NCI-H748 treated with DMSO at 0.1 percent for 48 hours (cell line): ENCODE measurements around the gene RIMS3.
"Not testable (repeated sequence)": the region's sequence is repeated elsewhere in the genome, so short reads cannot be mapped to it uniquely, and the experiment has no call there.

Experiments
- DNase-seq: peaks from one replicate; lab custom pipeline; 2025; lab: John Stamatoyannopoulos, UW

The RIMS3 gene

DNA sequence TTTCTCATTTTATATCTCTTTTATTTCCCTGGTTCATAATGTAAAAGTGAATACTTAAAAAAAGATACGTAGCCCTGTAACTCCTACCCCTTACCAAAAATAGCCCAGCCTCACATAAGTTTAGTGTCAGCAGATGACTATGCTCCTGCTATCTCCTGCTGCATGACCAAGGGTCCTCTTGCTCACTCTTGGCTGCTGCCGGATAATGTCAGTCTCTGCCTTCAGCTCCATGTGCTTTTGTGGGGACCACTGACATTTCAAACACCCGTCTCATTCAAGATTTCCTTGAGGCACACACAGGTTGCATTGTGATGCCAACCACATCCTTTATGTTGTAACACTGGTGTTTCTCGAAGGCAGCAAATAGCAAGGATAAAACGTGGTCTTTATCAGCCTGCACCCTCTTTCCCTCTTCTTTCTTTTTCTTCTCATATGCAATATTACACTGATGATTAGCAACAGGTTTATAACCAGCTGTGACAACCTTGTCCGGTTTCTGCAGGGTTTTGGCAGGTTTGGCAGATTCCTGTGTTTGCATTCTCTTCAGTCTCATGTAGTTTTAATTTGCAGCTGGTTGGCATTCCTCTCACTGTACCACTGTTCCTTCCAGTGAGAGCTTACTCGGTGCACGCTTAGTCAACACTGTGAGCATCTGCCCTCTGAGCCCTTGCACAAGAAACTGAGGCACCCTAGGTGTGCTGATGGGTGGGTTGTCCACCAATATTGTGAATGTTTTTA lies 71.9 kb downstream of the RIMS3 start:
- no peak for DNase-seq

DNA sequence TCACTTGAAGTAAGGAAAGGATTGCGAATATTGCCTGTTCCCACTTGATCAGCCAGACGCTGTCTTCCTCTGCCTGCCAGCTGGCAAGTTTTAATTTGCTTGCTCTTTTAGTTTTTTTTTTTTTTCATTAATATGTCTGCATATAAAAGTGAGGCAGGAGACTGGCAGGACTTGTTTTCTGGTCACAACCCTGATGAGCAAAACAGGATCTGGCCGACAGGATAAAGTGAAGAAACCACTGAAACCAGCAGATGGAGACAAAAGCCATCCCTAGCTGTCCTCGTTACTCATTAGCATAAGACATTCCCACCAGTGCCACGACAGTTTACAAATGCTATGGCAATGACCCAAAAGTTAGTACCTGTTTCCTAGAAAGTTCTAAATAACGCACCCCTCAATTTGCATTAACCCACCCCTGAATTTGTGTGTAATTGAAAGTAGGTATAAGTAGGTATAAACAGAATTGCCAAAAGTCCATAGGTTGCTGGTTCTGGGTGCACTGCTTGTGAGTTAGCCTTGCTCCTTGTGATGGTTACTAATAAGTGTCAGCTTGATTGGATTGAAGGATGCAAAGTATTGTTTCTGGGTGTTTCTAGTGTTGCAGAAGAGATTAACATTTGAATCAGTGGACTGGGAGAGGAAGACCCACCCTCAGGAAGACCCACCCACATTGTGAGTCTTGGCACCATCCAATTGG lies 73.2 kb downstream of the RIMS3 start:
- DNase-seq = peak; percentile 96

DNA sequence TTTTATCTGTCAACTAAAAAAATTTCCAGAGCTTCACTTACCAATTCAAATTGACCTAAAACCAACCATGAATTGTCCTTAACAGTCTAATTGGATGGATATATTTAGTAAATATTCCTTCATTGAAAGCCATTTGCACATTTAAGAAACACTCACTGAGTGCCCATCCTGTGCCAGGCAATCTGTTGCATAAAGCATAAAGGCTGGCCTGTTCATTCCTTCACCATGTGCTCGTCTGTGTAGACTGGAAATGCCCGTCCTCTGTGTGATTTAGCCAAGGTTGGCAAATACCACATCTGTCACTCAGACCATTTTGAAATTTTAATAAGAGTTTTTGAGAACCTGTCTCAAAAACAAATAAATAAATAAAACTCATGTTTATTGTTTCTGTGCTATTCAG lies 76.9 kb downstream of the RIMS3 start:
- no peak for DNase-seq

DNA sequence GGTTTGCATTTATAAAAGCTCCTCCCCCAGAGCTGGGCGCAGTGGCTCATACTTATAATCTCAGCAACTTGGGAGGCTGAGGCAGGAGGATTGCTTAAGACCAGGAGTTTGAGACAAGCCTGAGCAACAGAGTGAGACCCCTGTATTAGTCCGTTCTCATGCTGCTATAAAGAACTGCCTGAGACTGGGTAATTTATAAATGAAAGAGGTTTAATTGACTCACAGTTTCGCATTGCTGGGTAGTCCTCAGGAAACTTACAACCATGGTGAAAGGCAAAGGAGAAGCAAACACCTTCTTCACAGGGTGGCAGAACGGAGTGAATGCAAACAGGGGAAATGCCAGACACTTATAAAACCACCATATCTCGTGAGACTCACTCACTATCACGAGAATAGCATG lies 81.5 kb downstream of the RIMS3 start:
- DNase-seq = no peak

DNA sequence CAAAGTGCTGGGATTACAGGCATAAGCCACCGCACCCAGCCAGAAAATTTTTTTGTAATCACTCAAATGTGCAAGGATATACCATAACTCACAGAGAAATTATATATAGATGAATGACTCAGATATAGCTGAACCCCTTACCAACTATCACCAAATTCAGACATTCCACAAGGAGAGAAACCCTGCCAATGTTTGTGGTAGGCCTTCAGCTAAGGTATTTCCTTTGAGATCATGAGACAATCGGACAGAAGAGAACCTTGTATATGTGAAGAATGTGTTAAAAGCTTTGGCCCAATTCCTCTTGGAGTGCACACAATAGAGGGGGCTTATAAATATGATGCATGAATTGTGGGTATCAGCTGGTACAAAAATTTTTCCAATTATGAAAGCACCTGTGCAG lies 83.4 kb downstream of the RIMS3 start:
- no peak for DNase-seq

DNA sequence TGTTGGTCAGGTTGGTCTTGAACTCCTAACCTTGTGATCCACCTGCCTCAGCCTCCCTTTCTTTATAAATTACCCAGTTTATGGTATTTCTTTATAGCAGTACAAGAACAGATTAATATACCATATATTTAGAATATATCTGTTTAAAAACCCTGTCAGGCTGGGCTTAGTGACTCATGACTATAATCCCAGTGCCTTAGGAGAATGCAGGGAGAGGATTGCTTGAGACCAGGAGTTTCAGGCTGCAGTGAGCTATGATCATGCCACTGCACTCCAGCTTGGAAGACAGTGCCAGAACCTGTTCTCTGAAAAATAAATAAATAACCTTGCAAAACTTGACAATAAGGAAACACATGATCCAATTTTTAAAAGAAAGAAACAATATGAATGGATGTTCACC lies 90.1 kb downstream of the RIMS3 start:
- DNase-seq = no peak

DNA sequence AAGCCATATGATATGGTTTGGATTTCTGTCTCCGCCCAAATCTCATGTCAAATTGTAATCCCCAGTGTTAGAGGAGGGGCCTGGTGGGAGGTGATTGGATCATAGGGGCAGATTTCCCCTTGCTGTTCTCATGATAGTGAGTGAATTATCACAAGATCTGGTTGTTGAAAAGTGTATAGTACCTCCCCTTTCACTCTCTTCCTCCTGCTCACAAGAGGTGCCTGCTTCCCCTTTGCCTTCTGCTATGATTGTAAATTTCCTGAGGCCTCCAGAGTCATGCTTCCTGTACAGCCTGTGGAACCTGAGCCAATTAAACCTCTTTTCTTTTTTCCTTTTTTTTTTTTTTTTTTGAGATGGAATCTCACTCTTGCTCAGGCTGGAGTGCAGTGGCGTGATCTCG lies 90.7 kb downstream of the RIMS3 start:
- DNase-seq = not testable (repeated sequence)
